Measurements from ENCODE around the gene AGMO. TPM values are rescaled to one million over a fixed set of nuclear protein-coding genes. Genes with fewer than 3 reads are reported as not detected.

Gene AGMO
- total and polyA plus RNA-seq, 2 donors (not counting 1 experiment from before 2014, with no cell fraction given): not detected

GRCh38 chr7:15515252-15515651 is 46.6 kb downstream of the AGMO start:
- H3K27ac Mint-ChIP-seq: no peak overlapping the region
- Histone ChIP-seq H3K4me3 (ENCODE audit: control extremely low read depth in 1 of 5, extremely low read depth in 1 of 5, insufficient read depth in 1 of 5, low read depth in 2 of 5, low read length in 4 of 5) (no peak overlapping the region), H3K9me3 (ENCODE audit: control extremely low read depth in 1 of 3, control insufficient read depth in 2 of 3, insufficient read depth in 1 of 3, low read length in 2 of 3) (peaks cover 0 to 12% (median 0%) of the 10 kb centered on the region in 3 donors), H2AFZ (ENCODE audit: insufficient read depth, low read depth, low read length, poor library complexity, severe bottlenecking) (no peak overlapping the region), H3K27ac (ENCODE audit: low read length in 2 of 2) (no peak overlapping the region), H3K36me3 (replicated peaks in 1 of 2; ENCODE audit: control extremely low read depth in 1 of 2, control insufficient read depth in 1 of 2, extremely low read depth in 1 of 2, insufficient read depth in 2 of 2, low read length in 1 of 2) (no peaks in the 10 kb centered on the region), H3K4me2 (replicated peaks; ENCODE audit: low read depth, low read length, poor library complexity, severe bottlenecking) (no peak overlapping the region), H3K9ac (ENCODE audit: low read length) (no peak overlapping the region), H4K20me1 (ENCODE audit: control insufficient read depth, insufficient read depth, low read length, poor library complexity, severe bottlenecking) (no peaks in the 10 kb centered on the region), H3K79me2 (ENCODE audit: control insufficient read depth, insufficient read depth, low read length) (no peaks in the 10 kb centered on the region), H3K4me1 (ENCODE audit: control insufficient read depth in 2 of 2, insufficient read depth in 2 of 2, low read length in 2 of 2) (no peaks in the 10 kb centered on the region), H3K27me3 (replicated peaks in 1 of 4; ENCODE audit: control extremely low read depth in 1 of 4, control insufficient read depth in 3 of 4, insufficient read depth in 4 of 4, low read length in 3 of 4) (no peaks in the 10 kb centered on the region)
- H3K27me3 Mint-ChIP-seq: no peaks in the 10 kb centered on the region
- TF ChIP-seq CTCF (IDR thresholded peaks at IDR 0.05) (no peak), EZH2 (IDR thresholded peaks at IDR 0.05; ENCODE audit: borderline replicate concordance, insufficient read depth, low read depth, low read length, poor library complexity, severe bottlenecking) (no peak)
- no peaks in the 10 kb centered on the region for H3K4me1 Mint-ChIP-seq
- ATAC-seq (ENCODE audit: low read depth) (no peak), DNase-seq (no peak)
- WGBS (ENCODE audit: insufficient coverage): 93% methylated on average over 3 of the region's 4 CpGs
- no peak overlapping the region for H3K4me3 Mint-ChIP-seq
- peaks cover 1% of the 10 kb centered on the region for H3K9me3 Mint-ChIP-seq (ENCODE audit: insufficient read depth)
- POLR2A ChIA-PET: no interaction called here
- CTCF ChIA-PET: no interaction called here
- intact Hi-C loops (cut with micrococcal nuclease): no loop called here

GRCh38 chr7:15508258-15508657 is 53.6 kb downstream of the AGMO start:
- no peak overlapping the region for H3K27ac Mint-ChIP-seq
- Histone ChIP-seq H4K20me1 (ENCODE audit: control insufficient read depth, insufficient read depth, low read length, poor library complexity, severe bottlenecking) (no peaks in the 10 kb centered on the region), H3K27ac (ENCODE audit: low read length in 2 of 2) (no peak overlapping the region), H3K4me1 (ENCODE audit: control insufficient read depth in 2 of 2, insufficient read depth in 2 of 2, low read length in 2 of 2) (no peaks in the 10 kb centered on the region), H3K79me2 (ENCODE audit: control insufficient read depth, insufficient read depth, low read length) (no peaks in the 10 kb centered on the region), H3K9ac (ENCODE audit: low read length) (no peak overlapping the region), H2AFZ (ENCODE audit: insufficient read depth, low read depth, low read length, poor library complexity, severe bottlenecking) (no peak overlapping the region), H3K4me2 (replicated peaks; ENCODE audit: low read depth, low read length, poor library complexity, severe bottlenecking) (no peak overlapping the region), H3K27me3 (replicated peaks in 1 of 4; ENCODE audit: control extremely low read depth in 1 of 4, control insufficient read depth in 3 of 4, insufficient read depth in 4 of 4, low read length in 3 of 4) (no peaks in the 10 kb centered on the region), H3K36me3 (replicated peaks in 1 of 2; ENCODE audit: control extremely low read depth in 1 of 2, control insufficient read depth in 1 of 2, extremely low read depth in 1 of 2, insufficient read depth in 2 of 2, low read length in 1 of 2) (no peaks in the 10 kb centered on the region), H3K9me3 (ENCODE audit: control extremely low read depth in 1 of 3, control insufficient read depth in 2 of 3, insufficient read depth in 1 of 3, low read length in 2 of 3) (no peaks in the 10 kb centered on the region), H3K4me3 (ENCODE audit: control extremely low read depth in 1 of 5, extremely low read depth in 1 of 5, insufficient read depth in 1 of 5, low read depth in 2 of 5, low read length in 4 of 5) (no peak overlapping the region)
- intact Hi-C loops (cut with micrococcal nuclease): no loop called here
- ATAC-seq (ENCODE audit: low read depth) (no peak), DNase-seq (no peak)
- no peaks in the 10 kb centered on the region for H3K4me1 Mint-ChIP-seq
- H3K9me3 Mint-ChIP-seq (ENCODE audit: insufficient read depth): no peaks in the 10 kb centered on the region
- WGBS (ENCODE audit: insufficient coverage): no CpG with 5 or more reads among the region's 3 CpGs
- CTCF ChIA-PET: no interaction called here
- no peak for TF ChIP-seq EZH2 (IDR thresholded peaks at IDR 0.05; ENCODE audit: borderline replicate concordance, insufficient read depth, low read depth, low read length, poor library complexity, severe bottlenecking)
- no peak for TF ChIP-seq CTCF (IDR thresholded peaks at IDR 0.05)
- POLR2A ChIA-PET: no interaction called here
- H3K4me3 Mint-ChIP-seq: no peak overlapping the region
- no peaks in the 10 kb centered on the region for H3K27me3 Mint-ChIP-seq

All from B cell (primary cell).